IMR-90 (cell line): ENCODE results near the gene RNF130. TPM values are rescaled to one million over a fixed set of nuclear protein-coding genes. Genes with fewer than 3 reads are reported as not detected.

Source experiments
- ATAC-seq: fragments of 200-7000 bp; cut with Tn5 transposase; 2 replicates; pipeline ENCODE4 v1.9.1; 2020; ENCODE audit warnings: low read depth, mild to moderate bottlenecking, moderate library complexity
- BruUV-seq: library from RNA; stranded (reverse); fragments of 400-500 nt; replicated peaks from 2 replicates; lab custom pipeline; 2021; lab: Mats Ljungman, UMichigan
- CTCF ChIA-PET: fragments of 300-600 bp; formaldehyde crosslinking; extraction: SDS; loops from one replicate; lab custom pipeline; 2021; ENCODE audit warnings: antibody characterized with exemption; lab: Yijun Ruan, JAX
- POLR2A ChIA-PET: fragments of 300-600 bp; sonication (Branson Sonifier 250); formaldehyde crosslinking; loops from one replicate; lab custom pipeline; 2022; ENCODE audit warnings: antibody characterized with exemption; ENCODE audit not compliant: unreplicated experiment; lab: Charles Lee
- DNase-seq: peaks from one replicate; pipeline ENCODE4 v3.0.0; 2013
- H2AFZ ChIP-seq: replicated peaks from 2 replicates; pipeline ENCODE3; 2013; ENCODE audit warnings: low read length, mild to moderate bottlenecking; ENCODE audit not compliant: poor library complexity
- H2AK5ac ChIP-seq: 2 replicates; pipeline ENCODE4 v1.6.1; 2013; ENCODE audit warnings: low read depth, low read length, inconsistent platforms
- H2AK9ac ChIP-seq: replicated peaks from 2 replicates; pipeline ENCODE3; 2013; ENCODE audit warnings: mild to moderate bottlenecking, low read depth, low read length, moderate library complexity; ENCODE audit not compliant: poor library complexity
- H2BK120ac ChIP-seq: 2 replicates; pipeline ENCODE4 v1.6.1; 2013; ENCODE audit warnings: low read depth, low read length, inconsistent platforms
- H2BK15ac ChIP-seq: 3 replicates; pipeline ENCODE4 v1.6.1; 2013; ENCODE audit warnings: low read depth, low read length, inconsistent platforms
- H2BK20ac ChIP-seq: 2 replicates; pipeline ENCODE4 v1.6.1; 2013; ENCODE audit warnings: low read depth, mild to moderate bottlenecking, inconsistent platforms, low read length, moderate library complexity
- H2BK5ac ChIP-seq: 2 replicates; pipeline ENCODE4 v1.6.1; 2013; ENCODE audit warnings: mild to moderate bottlenecking, low read depth, low read length, inconsistent platforms; ENCODE audit not compliant: poor library complexity, severe bottlenecking
- H3K14ac ChIP-seq: replicated peaks from 2 replicates; pipeline ENCODE4 v1.6.1; 2013; ENCODE audit warnings: low read depth, low read length, inconsistent platforms
- H3K18ac ChIP-seq: 2 replicates; pipeline ENCODE4 v1.6.1; 2013; ENCODE audit warnings: low read depth, low read length, control low read depth
- H3K23ac ChIP-seq: 2 replicates; pipeline ENCODE4 v1.6.1; 2013; ENCODE audit warnings: low read depth, low read length, inconsistent platforms
- H3K27ac ChIP-seq: 2 replicates; pipeline ENCODE4 v1.5.1; 2013; ENCODE audit warnings: mild to moderate bottlenecking, control low read depth, low read length; ENCODE audit not compliant: insufficient read depth
- H3K27me3 ChIP-seq: 2 replicates; pipeline ENCODE4 v1.6.1; 2013; ENCODE audit warnings: low read length; ENCODE audit not compliant: control insufficient read depth, insufficient read depth
- H3K36me3 ChIP-seq: 2 replicates; pipeline ENCODE4 v1.6.1; 2013; ENCODE audit warnings: low read length, mixed read lengths; ENCODE audit not compliant: control insufficient read depth, insufficient read depth
- H3K4ac ChIP-seq: 2 replicates; pipeline ENCODE4 v1.6.1; 2013; ENCODE audit warnings: low read depth, low read length, inconsistent platforms
- H3K4me1 ChIP-seq: 2 replicates; pipeline ENCODE4 v1.6.1; 2013; ENCODE audit warnings: low read length, mixed read lengths; ENCODE audit not compliant: control insufficient read depth, insufficient read depth
- H3K4me2 ChIP-seq: 2 replicates; pipeline ENCODE4 v1.6.1; 2013; ENCODE audit warnings: low read depth, mild to moderate bottlenecking, control low read depth, low read length, moderate library complexity
- H3K4me3 ChIP-seq: 2 replicates; pipeline ENCODE4 v1.5.1; 2013; ENCODE audit warnings: low read depth, mild to moderate bottlenecking, control low read depth, low read length, moderate library complexity; ENCODE audit not compliant: insufficient read depth
- H3K56ac ChIP-seq: 2 replicates; pipeline ENCODE4 v1.6.1; 2013; ENCODE audit warnings: low read length, inconsistent platforms; ENCODE audit not compliant: insufficient read depth; ENCODE audit errors: extremely low read depth
- H3K79me1 ChIP-seq, 2 experiments: 2 replicates each; pipeline ENCODE4 v1.6.1; 2013; ENCODE audit warnings: low read length in 2 of 2, inconsistent platforms in 1 of 2, low read depth in 1 of 2
- H3K9ac ChIP-seq: 2 replicates; pipeline ENCODE4 v1.6.1; 2013; ENCODE audit warnings: low read depth, low read length, control low read depth
- H3K9me1 ChIP-seq: 2 replicates; pipeline ENCODE4 v1.6.1; 2013; ENCODE audit warnings: low read length, inconsistent platforms; ENCODE audit not compliant: insufficient read depth
- H3K9me3 ChIP-seq: 2 replicates; pipeline ENCODE4 v1.6.1; 2013; ENCODE audit warnings: low read length; ENCODE audit not compliant: control insufficient read depth, insufficient read depth
- H4K20me1 ChIP-seq: 2 replicates; pipeline ENCODE4 v1.6.1; 2013; ENCODE audit warnings: low read length, inconsistent platforms; ENCODE audit not compliant: insufficient read depth
- H4K5ac ChIP-seq: 2 replicates; pipeline ENCODE4 v1.6.1; 2013; ENCODE audit warnings: mild to moderate bottlenecking, low read depth, low read length, control low read depth
- H4K8ac ChIP-seq, 2 experiments: 2 replicates each; pipeline ENCODE4 v1.6.1; 2013; ENCODE audit warnings: low read depth in 2 of 2, low read length in 2 of 2, control low read depth in 1 of 2, inconsistent platforms in 1 of 2
- H4K91ac ChIP-seq: 2 replicates; pipeline ENCODE4 v1.6.1; 2013; ENCODE audit warnings: low read depth, low read length, inconsistent platforms; ENCODE audit not compliant: insufficient read depth
- BHLHE40 ChIP-seq: fragments of 150-350 bp; IDR thresholded peaks from 2 replicates; pipeline ENCODE4 v1.6.1; 2016; ENCODE audit warnings: mild to moderate bottlenecking, low read depth, low read length
- MAFK ChIP-seq: IDR thresholded peaks from 2 replicates; pipeline ENCODE4 v1.6.1; 2012; ENCODE audit warnings: low read depth, low read length, improper control_type of control experiment
- NFE2L2 ChIP-seq: fragments of 150-350 bp; IDR thresholded peaks from 2 replicates; pipeline ENCODE4 v1.6.1; 2016; ENCODE audit warnings: low read depth, mild to moderate bottlenecking, low read length
- POLR2A ChIP-seq: IDR thresholded peaks from 2 replicates; pipeline ENCODE4 v1.6.1; 2012; ENCODE audit warnings: mild to moderate bottlenecking, low read depth, low read length
- WGBS, 2 experiments: methylation state at CpG; one replicate each; pipeline versions ENCODE4 v1.1.5 to v1.1.7; 2013; ENCODE audit warnings: missing lambda C conversion rate in 2 of 2; ENCODE audit not compliant: insufficient read length in 1 of 2; ENCODE audit errors: extremely low coverage in 2 of 2; 5-methylcytosine and 5-hydroxymethylcytosine counted together
- dilution Hi-C: fragments of 300-500 bp; cut with HindIII; formaldehyde crosslinking; loops from one replicate; pipeline ENCODE4 v1.14.3; 2018; ENCODE audit warnings: low sequenced_read_pairs; ENCODE audit not compliant: unreplicated experiment
- in situ Hi-C: fragments of 300-500 bp; cut with MboI; formaldehyde crosslinking; loops from 3 replicates; pipeline ENCODE4 v1.14.3; 2019; ENCODE audit warnings: low sequenced_read_pairs, inconsistent platforms, mixed read lengths
- intact Hi-C: fragments of 100-400 bp; cut with micrococcal nuclease; formaldehyde crosslinking; loops from 2 replicates; pipeline ENCODE4 v1.10.0; 2022
- polyA plus RNA-seq, 3 experiments: library from polyadenylated mRNA; depleted of rRNA; stranded (reverse); fragments of >200 nt; gene quantifications; 2 replicates each; pipeline ENCODE4 v1.2.3, GENCODE V29; 2012; ENCODE audit warnings: low replicate concordance in 1 of 3
- total RNA-seq: library from RNA; depleted of rRNA; stranded (reverse); fragments of >200 nt; gene quantifications from 2 replicates; pipeline ENCODE4 v1.2.3, GENCODE V29; 2012

Gene RNF130
- total and polyA plus RNA-seq, 2 of the 4 experiments (the other 2 are of a cell fraction) = 12.9 to 21.7 TPM

DNA sequence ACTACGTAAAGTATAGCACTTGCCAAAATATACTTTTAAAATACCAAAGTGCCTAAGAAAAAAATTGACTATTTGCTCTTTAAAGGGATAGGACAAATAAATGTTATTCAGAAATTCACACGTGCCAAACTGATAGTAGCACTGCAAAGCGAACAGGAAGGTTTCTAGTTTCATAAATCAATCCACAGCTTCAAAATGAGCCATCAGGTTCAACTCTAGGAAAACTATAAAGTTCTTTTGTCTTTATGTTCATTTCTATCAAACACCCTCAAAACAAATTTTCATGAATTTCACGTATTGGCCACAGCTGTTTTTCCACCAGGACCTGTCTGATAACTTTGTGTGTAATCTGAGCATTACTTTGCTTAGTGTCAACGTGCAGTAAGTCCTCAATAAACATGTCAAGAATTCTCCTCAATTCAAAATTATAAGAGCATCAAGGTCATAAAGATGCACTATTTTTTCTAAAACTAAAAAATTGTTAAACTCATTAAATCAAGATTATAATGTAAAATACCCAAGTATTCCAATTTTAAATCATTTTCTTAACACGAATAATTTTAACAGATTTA lies 3.0 kb downstream of the RNF130 start:
- Histone ChIP-seq H2BK5ac (no peak overlapping the region), H2AK9ac (no peak overlapping the region), H4K91ac (no peak overlapping the region), H2BK15ac (no peak overlapping the region), H3K27me3 (no peaks in the 10 kb centered on the region), H3K36me3 (no peaks in the 10 kb centered on the region), H2AK5ac (no peak overlapping the region), H3K9me3 (peaks cover 3% of the 10 kb centered on the region; the same call in 1 of the 2 replicates), H3K79me1 (peaks cover 24 to 33% of the 10 kb centered on the region in 2 experiments), H3K4me2 (no peak overlapping the region), H4K5ac (no peak overlapping the region), H2BK120ac (no peak overlapping the region), H3K27ac (no peak overlapping the region), H3K18ac (no peak overlapping the region), H3K9ac (no peak overlapping the region), H2BK20ac (no peak overlapping the region), H3K4me1 (peaks cover 4% of the 10 kb centered on the region), H4K8ac (no peak overlapping the region), H3K14ac (no peak overlapping the region), H3K9me1 (peaks cover 8% of the 10 kb centered on the region; the same call in 1 of the 2 replicates), H3K56ac (no peak overlapping the region), H3K4me3 (no peak overlapping the region), H2AFZ (no peak overlapping the region), H3K4ac (no peak overlapping the region), H3K23ac (no peak overlapping the region), H4K20me1 (peaks cover 11% of the 10 kb centered on the region; the same call in 1 of the 2 replicates)
- BruUV-seq = no TSS peak
- intact Hi-C loops (no loop called here), in situ Hi-C loops (no loop called here), dilution Hi-C loops (no loop called here)
- whole genome bisulfite sequencing, 2 experiments = 100% methylated on average over 1 of the region's 6 CpGs; no CpG with 5 or more reads in 1 of the 2 experiments
- DNase-seq (no peak), ATAC-seq (no peak)
- CTCF ChIA-PET = no interaction called here
- TF ChIP-seq BHLHE40 = no peak
- TF ChIP-seq MAFK = no peak
- no peak for TF ChIP-seq POLR2A
- no peak for TF ChIP-seq NFE2L2
- POLR2A ChIA-PET = no interaction called here
